Hepatocyte (in vitro differentiated cells): Measurements from ENCODE around the gene NKX2-2. TPM values are rescaled to one million over a fixed set of nuclear protein-coding genes. Genes with fewer than 3 reads are reported as not detected.

Experiments
- DNase-seq: peaks from one replicate; pipeline ENCODE4 v3.0.0-alpha.2; 2016; ENCODE audit warnings: low spot score
- H2AFZ ChIP-seq: fragments of 200-600 bp; sonication (generic); 2 replicates; pipeline ENCODE4 v1.6.0; 2016; ENCODE audit warnings: antibody characterized with exemption, mild to moderate bottlenecking
- H3K27ac ChIP-seq: fragments of 200-600 bp; sonication (generic); 2 replicates; pipeline ENCODE4 v1.5.1; 2016; ENCODE audit warnings: mild to moderate bottlenecking
- H3K27me3 ChIP-seq: fragments of 200-600 bp; sonication (generic); 2 replicates; pipeline ENCODE4 v1.6.1; 2016
- H3K36me3 ChIP-seq: fragments of 200-600 bp; sonication (generic); replicated peaks from 2 replicates; pipeline ENCODE4 v1.5.1; 2016; ENCODE audit warnings: low read depth; ENCODE audit not compliant: insufficient read depth
- H3K4me1 ChIP-seq: fragments of 200-600 bp; sonication (generic); 2 replicates; pipeline ENCODE4 v1.5.1; 2016; ENCODE audit warnings: mild to moderate bottlenecking, moderate library complexity; ENCODE audit not compliant: insufficient read depth
- H3K4me2 ChIP-seq: fragments of 200-600 bp; sonication (generic); 2 replicates; pipeline ENCODE4 v1.6.0; 2016
- H3K4me3 ChIP-seq: fragments of 200-600 bp; sonication (generic); 2 replicates; pipeline ENCODE4 v1.5.1; 2016; ENCODE audit warnings: mild to moderate bottlenecking
- H3K79me2 ChIP-seq: fragments of 200-600 bp; sonication (generic); 2 replicates; pipeline ENCODE4 v1.6.0; 2017; ENCODE audit warnings: mild to moderate bottlenecking
- H3K9me2 ChIP-seq: fragments of 200-600 bp; sonication (generic); replicated peaks from 2 replicates; pipeline ENCODE4 v1.6.0; 2017; ENCODE audit warnings: mild to moderate bottlenecking; ENCODE audit not compliant: insufficient read depth
- H3K9me3 ChIP-seq: fragments of 200-600 bp; sonication (generic); 2 replicates; pipeline ENCODE4 v1.5.1; 2016; ENCODE audit warnings: low read depth, mild to moderate bottlenecking
- H4K20me1 ChIP-seq: fragments of 200-600 bp; sonication (generic); 2 replicates; pipeline ENCODE4 v1.6.0; 2016; ENCODE audit warnings: mild to moderate bottlenecking; ENCODE audit not compliant: insufficient read depth, poor library complexity, severe bottlenecking
- EZH2 ChIP-seq: fragments of 200-600 bp; sonication (generic); IDR thresholded peaks from 2 replicates; pipeline ENCODE4 v1.6.1; 2016; ENCODE audit warnings: antibody characterized with exemption, mild to moderate bottlenecking, borderline replicate concordance
- EZH2phosphoT487 ChIP-seq: fragments of 200-600 bp; sonication (generic); IDR thresholded peaks from one replicate; pipeline ENCODE4 v1.6.1; 2018; ENCODE audit warnings: antibody characterized with exemption, mild to moderate bottlenecking, low read depth, moderate library complexity; ENCODE audit not compliant: unreplicated experiment, severe bottlenecking
- WGBS: methylation state at CpG from one replicate; pipeline ENCODE4 v1.1.6; 2016; ENCODE audit warnings: low lambda C conversion rate; ENCODE audit errors: missing lambda C conversion rate; 5-methylcytosine and 5-hydroxymethylcytosine counted together
- polyA plus RNA-seq: library from polyadenylated mRNA; unstranded; fragments of >200 nt; fragmentation: Nextera tagmentation; extraction: Ambion mirVana; gene quantifications from 2 replicates; pipeline ENCODE4 v1.2.1, GENCODE V29; 2016
- total RNA-seq: library from RNA; depleted of rRNA; stranded (reverse); fragments of >200 nt; gene quantifications from 2 replicates; pipeline ENCODE4 v1.2.3, GENCODE V29; 2014
- TF ChIP-seq, protein P1 (sequence below): fragments of 200-600 bp; sonication (generic); IDR thresholded peaks from 2 replicates; pipeline ENCODE4 v1.5.1; 2016; ENCODE audit warnings: antibody characterized with exemption, mild to moderate bottlenecking; ENCODE audit not compliant: poor library complexity

The NKX2-2 gene
- total and polyA plus RNA-seq, 2 experiments from 2014 or later = 0.33 TPM; not detected in 1

DNA sequence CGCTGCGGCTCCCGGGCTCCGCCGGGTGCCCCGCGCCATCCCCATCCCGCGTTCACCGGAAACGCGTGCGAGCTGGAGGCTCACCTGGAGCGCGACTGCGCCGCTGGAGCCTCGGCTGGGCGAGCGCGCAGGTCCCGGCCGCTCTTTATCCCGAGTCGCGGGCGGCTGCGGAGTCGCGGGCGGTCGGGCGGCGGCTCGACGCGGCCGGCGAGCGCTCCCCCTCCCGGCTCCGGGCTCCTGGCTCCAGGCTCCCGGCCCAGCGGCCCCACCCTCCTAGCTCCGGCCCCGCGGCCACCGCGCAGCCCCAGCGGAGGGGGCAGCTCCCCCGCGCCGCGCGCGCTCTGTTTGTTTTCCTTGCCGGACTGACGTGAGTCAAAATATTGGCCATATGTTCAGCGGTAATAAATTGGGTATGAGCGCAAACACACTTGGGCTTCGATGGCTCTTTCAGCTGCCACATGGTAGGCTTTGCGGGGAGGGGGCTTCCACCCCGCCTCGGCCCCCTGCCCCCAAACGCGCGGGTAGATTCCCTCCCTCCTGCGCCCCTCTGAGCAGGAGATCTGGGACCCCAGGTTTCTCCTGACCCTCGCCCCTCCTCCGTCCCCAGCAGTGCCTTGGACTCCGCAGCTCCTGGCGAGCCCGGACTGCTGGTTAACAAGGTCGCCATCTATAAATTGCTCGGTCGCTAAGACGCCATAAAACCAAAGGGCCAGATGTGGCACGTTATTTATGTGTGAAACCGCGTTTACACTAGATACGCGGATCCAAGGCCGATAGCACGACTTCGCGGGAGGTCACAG is 8.8 kb upstream of the NKX2-2 start:
- H3K36me3 ChIP-seq = no peaks in the 10 kb centered on the region
- H3K9me3 ChIP-seq = no peaks in the 10 kb centered on the region
- H3K4me3 ChIP-seq = no peak overlapping the region
- 2% methylated on average over 59 of the region's 86 CpGs for WGBS
- peaks cover 6% of the 10 kb centered on the region for H3K4me1 ChIP-seq
- no peak overlapping the region for H3K27ac ChIP-seq
- no peaks in the 10 kb centered on the region for H3K79me2 ChIP-seq
- no peaks in the 10 kb centered on the region for H4K20me1 ChIP-seq
- TF ChIP-seq EZH2 = peak; percentile 44
- peak; percentile 67 for TF ChIP-seq EZH2phosphoT487
- TF ChIP-seq, protein P1, sequence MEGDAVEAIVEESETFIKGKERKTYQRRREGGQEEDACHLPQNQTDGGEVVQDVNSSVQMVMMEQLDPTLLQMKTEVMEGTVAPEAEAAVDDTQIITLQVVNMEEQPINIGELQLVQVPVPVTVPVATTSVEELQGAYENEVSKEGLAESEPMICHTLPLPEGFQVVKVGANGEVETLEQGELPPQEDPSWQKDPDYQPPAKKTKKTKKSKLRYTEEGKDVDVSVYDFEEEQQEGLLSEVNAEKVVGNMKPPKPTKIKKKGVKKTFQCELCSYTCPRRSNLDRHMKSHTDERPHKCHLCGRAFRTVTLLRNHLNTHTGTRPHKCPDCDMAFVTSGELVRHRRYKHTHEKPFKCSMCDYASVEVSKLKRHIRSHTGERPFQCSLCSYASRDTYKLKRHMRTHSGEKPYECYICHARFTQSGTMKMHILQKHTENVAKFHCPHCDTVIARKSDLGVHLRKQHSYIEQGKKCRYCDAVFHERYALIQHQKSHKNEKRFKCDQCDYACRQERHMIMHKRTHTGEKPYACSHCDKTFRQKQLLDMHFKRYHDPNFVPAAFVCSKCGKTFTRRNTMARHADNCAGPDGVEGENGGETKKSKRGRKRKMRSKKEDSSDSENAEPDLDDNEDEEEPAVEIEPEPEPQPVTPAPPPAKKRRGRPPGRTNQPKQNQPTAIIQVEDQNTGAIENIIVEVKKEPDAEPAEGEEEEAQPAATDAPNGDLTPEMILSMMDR = no peak
- H3K9me2 ChIP-seq = no peaks in the 10 kb centered on the region
- H3K27me3 ChIP-seq = peaks cover 100% of the 10 kb centered on the region
- H2AFZ ChIP-seq = no peak overlapping the region
- H3K4me2 ChIP-seq = peak overlapping the region; percentile 77
- DNase-seq = no peak

DNA sequence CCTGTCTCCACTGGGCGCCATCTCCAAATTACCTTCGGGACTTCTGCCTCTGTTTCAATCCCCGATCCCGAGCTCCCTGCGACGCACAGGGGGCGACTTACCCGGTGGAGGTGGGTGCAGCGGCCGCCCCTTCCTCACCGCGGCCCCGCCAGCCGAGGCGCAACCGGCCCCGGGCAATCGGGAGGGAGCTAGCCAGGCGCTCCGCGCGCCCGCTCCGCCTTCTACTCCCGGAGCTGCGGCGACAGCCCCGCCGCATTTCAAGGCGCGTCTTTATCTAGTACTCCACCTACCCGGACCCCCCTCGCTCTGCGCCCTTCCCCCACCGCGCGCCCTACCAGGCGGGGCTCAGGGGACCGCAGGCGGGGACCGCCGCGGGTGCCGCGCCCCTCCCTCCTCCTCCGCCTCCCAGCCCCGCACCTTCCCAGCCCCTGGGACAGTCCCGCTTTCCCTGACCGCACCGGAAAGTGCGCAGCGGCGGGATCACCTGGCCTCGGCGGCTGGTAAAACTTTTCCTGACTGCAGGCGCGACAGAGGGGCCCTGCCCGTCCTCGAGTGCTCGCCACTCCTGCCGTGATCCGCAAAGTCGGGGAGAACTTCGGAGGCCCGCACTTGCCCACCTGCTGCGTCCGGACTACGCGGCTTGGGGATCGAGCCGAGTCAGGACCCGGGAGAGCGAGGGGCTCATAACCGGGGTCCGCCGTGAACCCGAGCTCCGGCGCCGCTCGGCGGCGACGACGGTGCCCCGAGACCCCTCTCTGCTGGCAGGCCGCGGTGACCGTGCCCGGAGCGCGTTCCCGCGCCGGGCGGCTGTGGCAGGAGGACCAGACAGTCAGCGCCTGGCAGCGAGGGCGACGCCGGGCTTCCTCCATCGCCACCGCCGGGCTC is 8.0 kb upstream of the NKX2-2 start:
- TF ChIP-seq EZH2 = peak; percentile 89
- peak; percentile 56 for TF ChIP-seq EZH2phosphoT487
- TF ChIP-seq, protein P1 = no peak
- under 1% methylated on average over 82 of the region's 104 CpGs for WGBS
- H3K36me3 ChIP-seq = no peaks in the 10 kb centered on the region
- H3K4me3 ChIP-seq = no peak overlapping the region
- no peaks in the 10 kb centered on the region for H4K20me1 ChIP-seq
- H3K27ac ChIP-seq = no peak overlapping the region
- no peak overlapping the region for H2AFZ ChIP-seq
- H3K9me2 ChIP-seq = no peaks in the 10 kb centered on the region
- no peaks in the 10 kb centered on the region for H3K9me3 ChIP-seq
- DNase-seq = no peak
- peak overlapping the region; percentile 77 for H3K4me2 ChIP-seq
- H3K4me1 ChIP-seq = peaks cover 6% of the 10 kb centered on the region
- no peaks in the 10 kb centered on the region for H3K79me2 ChIP-seq
- H3K27me3 ChIP-seq = peaks cover 100% of the 10 kb centered on the region

DNA sequence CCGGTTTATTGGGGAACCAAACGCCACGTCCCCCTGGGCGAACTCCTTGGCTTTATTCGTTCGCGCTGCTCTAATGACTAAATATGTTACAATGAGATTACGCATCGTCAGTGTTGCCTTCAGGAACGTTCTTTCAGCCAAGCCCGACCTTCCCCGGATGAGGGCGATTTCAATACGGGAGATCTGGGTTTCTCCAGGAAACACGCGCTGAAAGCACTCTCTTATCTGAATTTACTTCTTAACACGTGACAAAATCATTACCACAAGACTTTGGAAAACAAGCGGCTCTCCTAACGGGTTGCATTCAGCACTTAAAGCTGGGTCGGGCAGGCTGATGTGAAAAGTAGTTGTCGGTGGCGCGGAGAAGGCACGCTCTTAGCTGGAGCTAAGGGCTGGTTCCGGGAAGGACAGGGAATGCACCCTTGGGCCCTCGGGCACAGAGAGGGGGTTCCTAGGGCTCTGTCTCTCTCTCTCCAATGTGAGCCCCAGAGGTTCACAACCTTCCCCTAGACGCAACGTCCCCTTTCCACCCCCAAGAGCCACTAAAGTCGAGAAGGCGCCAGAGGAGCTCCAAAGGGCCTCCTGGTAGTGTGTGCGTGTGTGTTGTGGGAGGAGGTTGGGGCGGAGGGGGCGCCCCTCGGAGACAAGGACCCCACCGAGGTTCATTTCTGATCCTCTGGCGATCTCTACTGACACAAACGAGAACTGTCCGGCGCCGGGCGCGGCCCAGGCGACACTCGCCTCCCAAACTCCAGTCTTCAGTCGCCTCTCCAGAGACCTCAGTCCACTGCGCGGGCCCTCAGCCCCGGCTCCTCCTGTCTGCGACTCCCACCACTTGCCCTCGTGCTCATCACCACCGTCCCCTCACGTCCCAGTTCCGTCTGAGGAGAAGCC is 7.1 kb upstream of the NKX2-2 start:
- no peak overlapping the region for H3K4me3 ChIP-seq
- no peaks in the 10 kb centered on the region for H3K9me2 ChIP-seq
- no peak for DNase-seq
- H3K9me3 ChIP-seq = no peaks in the 10 kb centered on the region
- peaks cover 100% of the 10 kb centered on the region for H3K27me3 ChIP-seq
- H3K79me2 ChIP-seq = no peaks in the 10 kb centered on the region
- peaks cover 6% of the 10 kb centered on the region for H3K4me1 ChIP-seq
- WGBS = 2% methylated on average over 45 of the region's 53 CpGs
- no peak overlapping the region for H3K27ac ChIP-seq
- no peaks in the 10 kb centered on the region for H4K20me1 ChIP-seq
- H3K4me2 ChIP-seq = peak overlapping the region; percentile 77
- no peaks in the 10 kb centered on the region for H3K36me3 ChIP-seq
- TF ChIP-seq EZH2phosphoT487 (peak; percentile 94), EZH2 (peak; percentile 76)
- TF ChIP-seq, protein P1 = no peak
- H2AFZ ChIP-seq = no peak overlapping the region
